Endothelial cell (in vitro differentiated cells): ENCODE results near the gene HNRNPM. TPM values are rescaled to one million over a fixed set of nuclear protein-coding genes. Genes with fewer than 3 reads are reported as not detected.
A peak's percentile ranks its signal among the peaks of the same experiment; 100 is the strongest.

Experiments
- DNase-seq: peaks from one replicate; pipeline ENCODE4 v3.0.0; 2021; ENCODE audit warnings: low spot score
- H3K27ac Mint-ChIP-seq: one replicate; pipeline ENCODE4 v1.8.0; 2021; ENCODE audit warnings: mixed read lengths, inconsistent platforms; ENCODE audit not compliant: unreplicated experiment
- H3K27me3 Mint-ChIP-seq: one replicate; pipeline ENCODE4 v1.8.0; 2021; ENCODE audit warnings: mild to moderate bottlenecking, moderate library complexity, mixed read lengths, inconsistent platforms; ENCODE audit not compliant: unreplicated experiment
- H3K36me3 Mint-ChIP-seq: one replicate; pipeline ENCODE4 v1.8.0; 2021; ENCODE audit warnings: mild to moderate bottlenecking, low read depth, mixed read lengths, inconsistent platforms; ENCODE audit not compliant: unreplicated experiment
- H3K4me1 Mint-ChIP-seq: one replicate; pipeline ENCODE4 v1.8.0; 2021; ENCODE audit warnings: mild to moderate bottlenecking, mixed read lengths, inconsistent platforms; ENCODE audit not compliant: unreplicated experiment
- H3K4me3 Mint-ChIP-seq: one replicate; pipeline ENCODE4 v1.8.0; 2021; ENCODE audit warnings: mild to moderate bottlenecking, mixed read lengths, inconsistent platforms; ENCODE audit not compliant: unreplicated experiment
- H3K9me3 Mint-ChIP-seq: one replicate; pipeline ENCODE4 v1.8.0; 2021; ENCODE audit warnings: mixed read lengths, inconsistent platforms; ENCODE audit not compliant: unreplicated experiment
- long read RNA-seq: library from polyadenylated mRNA; unstranded; transcript quantifications from one replicate; pipeline ENCODE4 v2.0.0, GENCODE V29; 2020; ENCODE audit not compliant: unreplicated experiment
- total RNA-seq: library from RNA; stranded (reverse); fragmentation: NEBNext Ultra II Directional; extraction: Animal tissue kit (Norgen Biotek cat#: 25700); gene quantifications from one replicate; pipeline ENCODE4 v1.2.1, GENCODE V29; 2021; ENCODE audit not compliant: unreplicated experiment
- TF ChIP-seq, protein P1 (sequence below): fragments of 200-600 bp; sonication (generic); IDR thresholded peaks from one replicate; pipeline ENCODE4 v1.5.0; 2021; ENCODE audit warnings: antibody characterized with exemption; ENCODE audit not compliant: unreplicated experiment

HNRNPM gene, protein sequence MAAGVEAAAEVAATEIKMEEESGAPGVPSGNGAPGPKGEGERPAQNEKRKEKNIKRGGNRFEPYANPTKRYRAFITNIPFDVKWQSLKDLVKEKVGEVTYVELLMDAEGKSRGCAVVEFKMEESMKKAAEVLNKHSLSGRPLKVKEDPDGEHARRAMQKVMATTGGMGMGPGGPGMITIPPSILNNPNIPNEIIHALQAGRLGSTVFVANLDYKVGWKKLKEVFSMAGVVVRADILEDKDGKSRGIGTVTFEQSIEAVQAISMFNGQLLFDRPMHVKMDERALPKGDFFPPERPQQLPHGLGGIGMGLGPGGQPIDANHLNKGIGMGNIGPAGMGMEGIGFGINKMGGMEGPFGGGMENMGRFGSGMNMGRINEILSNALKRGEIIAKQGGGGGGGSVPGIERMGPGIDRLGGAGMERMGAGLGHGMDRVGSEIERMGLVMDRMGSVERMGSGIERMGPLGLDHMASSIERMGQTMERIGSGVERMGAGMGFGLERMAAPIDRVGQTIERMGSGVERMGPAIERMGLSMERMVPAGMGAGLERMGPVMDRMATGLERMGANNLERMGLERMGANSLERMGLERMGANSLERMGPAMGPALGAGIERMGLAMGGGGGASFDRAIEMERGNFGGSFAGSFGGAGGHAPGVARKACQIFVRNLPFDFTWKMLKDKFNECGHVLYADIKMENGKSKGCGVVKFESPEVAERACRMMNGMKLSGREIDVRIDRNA
- total RNA-seq, result 223 TPM
- long read RNA-seq, transcript HNRNPM-217 (15 exons, 2,458 nt), result major isoform, 6 of 153 reads
- long read RNA-seq, partial matches to known transcripts, result 19 of 153 reads
- long read RNA-seq, other reads (novel, unspliced or antisense), result 128 of 153 reads

DNA sequence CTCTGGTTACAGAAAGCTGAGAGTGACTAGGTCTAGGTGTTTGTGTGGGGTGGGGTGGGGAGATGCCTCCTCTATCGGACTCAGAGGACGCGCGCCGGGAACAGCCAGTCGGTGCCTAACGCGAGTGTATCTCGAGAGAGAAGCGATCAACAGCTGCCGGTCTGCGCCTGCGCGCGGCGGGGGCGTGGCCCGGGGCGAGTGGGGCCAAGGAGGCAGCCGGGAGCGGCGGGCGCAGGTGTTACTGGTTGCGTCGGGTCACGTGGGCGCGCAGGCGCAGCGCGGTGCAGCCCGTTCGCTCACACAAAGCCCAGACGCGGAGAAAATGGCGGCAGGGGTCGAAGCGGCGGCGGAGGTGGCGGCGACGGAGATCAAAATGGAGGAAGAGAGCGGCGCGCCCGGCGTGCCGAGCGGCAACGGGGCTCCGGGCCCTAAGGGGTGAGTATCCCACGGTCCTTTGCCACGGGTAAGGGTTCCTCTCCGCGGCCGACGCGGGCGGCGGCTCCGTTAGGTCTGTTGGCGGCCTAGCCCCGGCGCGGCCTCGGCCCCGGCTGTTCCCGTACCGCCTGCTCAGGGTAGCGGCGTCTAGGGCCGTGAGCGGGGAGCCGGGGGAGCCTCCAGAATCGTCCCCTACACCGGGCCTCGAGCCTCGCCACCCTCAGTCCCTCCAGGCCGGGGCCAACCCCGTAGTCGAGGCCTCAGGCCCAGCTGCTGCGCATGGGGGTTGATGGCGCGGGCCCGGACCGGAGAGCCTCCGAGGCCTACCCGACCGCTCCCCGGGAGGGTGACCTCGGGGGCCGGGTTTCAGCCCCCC lies at the start of gene HNRNPM:
Gene HNRNPM (plus strand): TSS at position 299 of the 811 bp plus-strand sequence. CDS start 24 bp downstream, at position 323.
- Mint-ChIP-seq H3K27me3 (peaks cover 14% of the 10 kb centered on the region), H3K4me3 (peak within 1 kb of the TSS; percentile 97), H3K27ac (peak within 1 kb of the TSS; percentile 86), H3K4me1 (peaks cover 30% of the 10 kb centered on the region), H3K9me3 (no peaks in the 10 kb centered on the region), H3K36me3 (peaks cover 19% of the 10 kb centered on the region)
- DNase-seq, result peak; percentile 100
- TF ChIP-seq, protein P1, sequence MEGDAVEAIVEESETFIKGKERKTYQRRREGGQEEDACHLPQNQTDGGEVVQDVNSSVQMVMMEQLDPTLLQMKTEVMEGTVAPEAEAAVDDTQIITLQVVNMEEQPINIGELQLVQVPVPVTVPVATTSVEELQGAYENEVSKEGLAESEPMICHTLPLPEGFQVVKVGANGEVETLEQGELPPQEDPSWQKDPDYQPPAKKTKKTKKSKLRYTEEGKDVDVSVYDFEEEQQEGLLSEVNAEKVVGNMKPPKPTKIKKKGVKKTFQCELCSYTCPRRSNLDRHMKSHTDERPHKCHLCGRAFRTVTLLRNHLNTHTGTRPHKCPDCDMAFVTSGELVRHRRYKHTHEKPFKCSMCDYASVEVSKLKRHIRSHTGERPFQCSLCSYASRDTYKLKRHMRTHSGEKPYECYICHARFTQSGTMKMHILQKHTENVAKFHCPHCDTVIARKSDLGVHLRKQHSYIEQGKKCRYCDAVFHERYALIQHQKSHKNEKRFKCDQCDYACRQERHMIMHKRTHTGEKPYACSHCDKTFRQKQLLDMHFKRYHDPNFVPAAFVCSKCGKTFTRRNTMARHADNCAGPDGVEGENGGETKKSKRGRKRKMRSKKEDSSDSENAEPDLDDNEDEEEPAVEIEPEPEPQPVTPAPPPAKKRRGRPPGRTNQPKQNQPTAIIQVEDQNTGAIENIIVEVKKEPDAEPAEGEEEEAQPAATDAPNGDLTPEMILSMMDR, result no peak

DNA sequence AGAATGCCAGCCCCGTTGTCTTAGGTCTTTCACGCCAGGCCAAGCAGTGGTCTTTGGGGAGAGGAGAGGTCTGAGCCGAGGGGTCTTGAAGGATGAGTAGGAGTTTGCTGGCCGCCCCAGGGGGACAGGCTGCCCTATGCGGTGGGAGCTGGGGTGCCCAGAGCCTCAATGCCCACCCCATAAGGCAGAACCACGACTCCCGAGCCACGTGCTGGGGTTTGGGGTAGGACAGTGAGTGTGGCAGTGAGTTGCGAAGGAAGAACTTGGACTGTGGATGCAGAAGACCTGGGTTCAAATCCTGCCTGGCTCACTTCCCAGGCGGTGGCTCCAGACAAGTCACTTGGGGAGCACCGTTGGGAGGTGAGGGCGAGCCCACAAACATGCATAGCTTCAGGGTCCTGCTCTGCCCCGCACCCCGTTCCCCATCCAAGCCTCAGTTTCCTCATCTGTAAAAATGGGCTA lies 49.1 kb upstream of the HNRNPM start:
- DNase-seq, result no peak
- Mint-ChIP-seq H3K36me3 (peaks cover 20% of the 10 kb centered on the region), H3K9me3 (no peaks in the 10 kb centered on the region), H3K27ac (peak overlapping the region; percentile 92), H3K4me1 (peaks cover 53% of the 10 kb centered on the region), H3K27me3 (peaks cover 20% of the 10 kb centered on the region), H3K4me3 (no peak overlapping the region)
- TF ChIP-seq, protein P1, result no peak

DNA sequence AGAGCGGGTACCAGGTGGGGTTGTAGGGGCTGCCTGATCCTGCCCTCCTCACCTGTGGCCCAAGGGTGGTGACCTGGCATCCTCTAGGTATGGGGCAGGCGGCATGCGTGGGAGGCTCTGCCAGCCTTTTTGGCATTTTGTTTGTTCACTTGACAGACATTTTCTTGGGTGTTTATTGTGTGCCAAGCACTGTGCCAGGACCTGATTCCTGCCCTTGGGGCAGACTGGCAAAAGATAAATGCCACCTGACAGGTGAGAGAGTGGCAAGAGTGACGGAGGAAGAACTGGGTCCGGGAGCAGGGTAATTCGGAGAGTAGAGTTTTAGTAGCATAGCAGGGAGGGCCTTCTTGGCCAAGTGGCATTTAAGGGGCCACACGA lies 48.6 kb upstream of the HNRNPM start:
- peaks cover 20% of the 10 kb centered on the region for H3K27me3 Mint-ChIP-seq
- no peak overlapping the region for H3K4me3 Mint-ChIP-seq
- H3K4me1 Mint-ChIP-seq, result peaks cover 53% of the 10 kb centered on the region
- H3K36me3 Mint-ChIP-seq, result peaks cover 20% of the 10 kb centered on the region
- DNase-seq, result no peak
- peak overlapping the region; percentile 92 for H3K27ac Mint-ChIP-seq
- H3K9me3 Mint-ChIP-seq, result no peaks in the 10 kb centered on the region
- TF ChIP-seq, protein P1, result no peak

DNA sequence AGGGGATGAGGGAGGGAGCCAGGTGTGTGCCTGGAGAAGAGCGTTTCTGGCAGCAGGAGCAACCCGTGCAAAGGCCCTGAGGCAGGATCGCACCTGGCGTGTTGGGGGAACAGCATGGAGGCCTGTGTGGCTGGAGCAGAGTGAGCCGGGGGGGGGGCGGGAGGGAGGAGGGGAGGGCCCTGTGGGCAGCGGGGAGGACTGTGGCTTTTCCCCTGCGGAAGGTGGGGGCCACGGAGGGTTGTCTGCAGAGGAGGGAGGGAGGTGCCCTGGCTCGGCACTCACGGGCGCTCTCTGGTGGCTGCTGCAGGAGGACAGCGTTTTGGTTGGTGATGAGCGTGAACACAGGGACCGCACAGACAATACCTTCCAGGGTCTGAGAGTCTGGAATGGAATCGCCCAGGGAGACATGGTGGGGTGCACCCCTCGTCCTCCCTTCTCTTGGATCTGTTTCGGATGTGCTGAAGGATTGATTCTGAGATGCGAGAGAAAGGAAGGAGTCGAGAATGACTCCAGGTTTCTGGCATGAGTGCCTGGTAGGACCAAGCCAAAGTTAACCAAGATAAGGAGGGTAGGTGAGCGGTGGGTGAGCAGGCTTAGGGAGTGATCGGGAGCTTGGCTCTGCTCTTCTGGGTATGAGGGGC lies 48.1 kb upstream of the HNRNPM start:
- TF ChIP-seq, protein P1, result peak; percentile 34
- H3K27me3 Mint-ChIP-seq, result peaks cover 22% of the 10 kb centered on the region
- H3K27ac Mint-ChIP-seq, result peak overlapping the region; percentile 92
- peaks cover 52% of the 10 kb centered on the region for H3K4me1 Mint-ChIP-seq
- H3K9me3 Mint-ChIP-seq, result no peaks in the 10 kb centered on the region
- DNase-seq, result peak; percentile 78
- peaks cover 20% of the 10 kb centered on the region for H3K36me3 Mint-ChIP-seq
- H3K4me3 Mint-ChIP-seq, result peak overlapping the region; percentile 70
